Stomach (tissue), 9 donors: ENCODE results near the gene SUCLG2. TPM values are rescaled to one million over a fixed set of nuclear protein-coding genes. Genes with fewer than 3 reads are reported as not detected.
"Not testable (repeated sequence)": the region's sequence is repeated elsewhere in the genome, so short reads cannot be mapped to it uniquely, and the experiment has no call there.

Source experiments
- DNase-seq, 2 donors: peaks; one replicate each; pipeline versions ENCODE4 v3.0.0 to v3.0.0-alpha.2; 2013 to 2019
- H3K27ac ChIP-seq, 5 donors: fragments of 200-600 bp in 4 of 5; sonication (generic) in 4 of 5; one replicate each; pipeline ENCODE4 v1.5.1; 2013 to 2019; ENCODE audit warnings: mild to moderate bottlenecking in 1 of 5, moderate library complexity in 1 of 5
- H3K27me3 ChIP-seq, 3 donors: fragments of 200-600 bp; sonication (generic); one replicate each; pipeline ENCODE4 v1.5.1; 2017 to 2019; ENCODE audit warnings: mixed run types in 1 of 3
- H3K36me3 ChIP-seq, 4 donors: fragments of 200-600 bp; sonication (generic); 1 replicate in 3 of 4; 2 replicates in 1 of 4; pipeline ENCODE4 v1.5.1; 2016 to 2019
- H3K4me1 ChIP-seq, 4 donors: fragments of 200-600 bp; sonication (generic); one replicate each; pipeline ENCODE4 v1.5.1; 2016 to 2019
- H3K4me3 ChIP-seq, 4 donors: fragments of 200-600 bp; sonication (generic) in 3 of 4; one replicate each; pipeline ENCODE4 v1.5.1; 2016 to 2019; ENCODE audit warnings: mild to moderate bottlenecking in 1 of 4
- H3K9me3 ChIP-seq, 4 donors: fragments of 200-600 bp; sonication (generic); one replicate each; pipeline ENCODE4 v1.5.1; 2016 to 2019
- EP300 ChIP-seq: sonication (generic); formaldehyde crosslinking; IDR thresholded peaks from one replicate; pipeline ENCODE4 v1.6.1; 2017; ENCODE audit warnings: antibody characterized with exemption
- POLR2A ChIP-seq, 4 donors: fragments of 450-650 bp; IDR thresholded peaks; one replicate each; pipeline ENCODE4 v1.6.1; 2016; ENCODE audit warnings: antibody characterized with exemption in 4 of 4, control low read depth in 2 of 4, mild to moderate bottlenecking in 1 of 4, moderate library complexity in 1 of 4
- POLR2AphosphoS5 ChIP-seq, 3 donors: sonication (generic); formaldehyde crosslinking; IDR thresholded peaks; one replicate each; pipeline ENCODE4 v1.6.1; 2016; ENCODE audit warnings: antibody characterized with exemption in 3 of 3
- WGBS, 5 donors: extraction: QIAGEN DNeasy Blood & Tissue Kit in 3 of 5; methylation state at CpG; one replicate each; pipeline versions ENCODE4 v1.1.5 to v1.1.7; 2013 to 2018; 5-methylcytosine and 5-hydroxymethylcytosine counted together
- intact Hi-C: fragments of 100-400 bp; cut with DNase I; formaldehyde crosslinking; loops from one replicate; pipeline ENCODE4 v1.15.1; 2023; ENCODE audit warnings: low total_unique reads
- polyA plus RNA-seq, 3 donors: library from polyadenylated mRNA; stranded (reverse); fragments of 200-250 nt; gene quantifications; one replicate each; pipeline ENCODE4 v1.2.3, GENCODE V29; 2013
- total RNA-seq, 5 donors: library from RNA; depleted of rRNA; stranded (reverse); fragments of >200 nt; gene quantifications; one replicate each; pipeline versions ENCODE4 v1.1.0 to v1.2.3, GENCODE V29; 2014 to 2016
- TF ChIP-seq, protein P1 (sequence below), 7 experiments: fragments of 450-650 bp in 4 of 7; fragments of 200-600 bp in 3 of 7; sonication (generic) in 3 of 7; IDR thresholded peaks; one replicate each; pipeline ENCODE4 v1.5.1; 2016 to 2019; ENCODE audit warnings: antibody characterized with exemption in 7 of 7, control low read depth in 2 of 7, mild to moderate bottlenecking in 1 of 7
- donor health status: healthy with polysubstance abuse.
- donor health status: Bipolar disorder and iron deficiency.
- donor health status: healthy.

The SUCLG2 gene
- total and polyA plus RNA-seq, 8 donors: 30.9 to 174 (median 74.9) TPM

DNA sequence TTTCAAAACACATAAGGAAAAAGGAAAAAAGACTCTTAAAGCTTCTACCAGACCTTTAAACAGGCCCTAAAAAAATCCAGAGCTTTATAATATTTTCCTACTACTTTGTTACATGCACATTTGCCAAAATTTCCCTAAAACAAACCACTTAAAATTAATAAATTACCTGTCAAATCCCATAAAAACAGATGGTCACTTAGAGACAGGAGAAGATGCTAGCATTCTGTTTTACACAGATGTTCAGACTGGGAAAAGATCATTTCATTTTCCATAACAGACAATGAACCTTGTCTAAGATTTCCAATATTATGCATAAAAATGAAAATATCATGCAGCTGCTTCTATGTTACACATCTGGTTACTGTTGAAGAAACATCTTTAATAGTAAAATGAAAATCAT, 66.6 kb downstream of the SUCLG2 start:
- peaks cover 0 to 18% (median 5%) of the 10 kb centered on the region in 4 donors for H3K4me1 ChIP-seq
- intact Hi-C loops: no loop called here
- no peaks in the 10 kb centered on the region for H3K27me3 ChIP-seq
- H3K36me3 ChIP-seq: peaks cover 0 to 6% (median 6%) of the 10 kb centered on the region in 4 donors
- no peaks in the 10 kb centered on the region for H3K9me3 ChIP-seq
- no peak overlapping the region for H3K4me3 ChIP-seq
- TF ChIP-seq EP300 (no peak), POLR2A (IDR thresholded peaks at IDR 0.05) (no peak), POLR2AphosphoS5 (IDR thresholded peaks at IDR 0.05) (no peak)
- TF ChIP-seq, protein P1, sequence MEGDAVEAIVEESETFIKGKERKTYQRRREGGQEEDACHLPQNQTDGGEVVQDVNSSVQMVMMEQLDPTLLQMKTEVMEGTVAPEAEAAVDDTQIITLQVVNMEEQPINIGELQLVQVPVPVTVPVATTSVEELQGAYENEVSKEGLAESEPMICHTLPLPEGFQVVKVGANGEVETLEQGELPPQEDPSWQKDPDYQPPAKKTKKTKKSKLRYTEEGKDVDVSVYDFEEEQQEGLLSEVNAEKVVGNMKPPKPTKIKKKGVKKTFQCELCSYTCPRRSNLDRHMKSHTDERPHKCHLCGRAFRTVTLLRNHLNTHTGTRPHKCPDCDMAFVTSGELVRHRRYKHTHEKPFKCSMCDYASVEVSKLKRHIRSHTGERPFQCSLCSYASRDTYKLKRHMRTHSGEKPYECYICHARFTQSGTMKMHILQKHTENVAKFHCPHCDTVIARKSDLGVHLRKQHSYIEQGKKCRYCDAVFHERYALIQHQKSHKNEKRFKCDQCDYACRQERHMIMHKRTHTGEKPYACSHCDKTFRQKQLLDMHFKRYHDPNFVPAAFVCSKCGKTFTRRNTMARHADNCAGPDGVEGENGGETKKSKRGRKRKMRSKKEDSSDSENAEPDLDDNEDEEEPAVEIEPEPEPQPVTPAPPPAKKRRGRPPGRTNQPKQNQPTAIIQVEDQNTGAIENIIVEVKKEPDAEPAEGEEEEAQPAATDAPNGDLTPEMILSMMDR (IDR thresholded peaks at IDR 0.05): no peak
- peak in 1 of 2 donors; percentile 12 for DNase-seq
- H3K27ac ChIP-seq: no peak overlapping the region

DNA sequence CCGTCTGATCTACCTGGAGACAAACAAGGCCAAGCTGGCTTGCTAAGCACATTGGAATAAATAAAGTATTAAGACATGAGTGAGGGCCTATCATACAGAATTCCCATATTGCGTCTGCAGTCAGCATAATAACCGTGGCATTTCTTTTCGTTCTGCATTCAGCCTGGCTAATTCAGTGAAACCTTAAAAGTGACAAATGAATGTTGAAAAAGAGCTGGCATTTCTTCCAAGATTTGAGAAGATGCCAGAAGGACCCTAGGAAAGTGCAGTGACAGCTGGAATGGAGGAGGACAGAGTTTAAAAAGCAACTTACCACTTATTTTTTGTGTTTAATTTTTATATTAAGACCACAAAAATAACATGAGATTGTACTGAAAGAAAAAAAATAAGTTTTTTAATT, 67.1 kb downstream of the SUCLG2 start:
- no peaks in the 10 kb centered on the region for H3K27me3 ChIP-seq
- TF ChIP-seq, protein P1 (IDR thresholded peaks at IDR 0.05): no peak
- no peak for TF ChIP-seq EP300
- TF ChIP-seq POLR2AphosphoS5 (IDR thresholded peaks at IDR 0.05): no peak
- TF ChIP-seq POLR2A (IDR thresholded peaks at IDR 0.05): no peak
- H3K36me3 ChIP-seq: peaks cover 0 to 6% (median 6%) of the 10 kb centered on the region in 4 donors
- WGBS, 5 donors: 85 to 92% (median 90%) methylated on average over 4 of the region's 4 CpGs
- peaks cover 0 to 18% (median 5%) of the 10 kb centered on the region in 4 donors for H3K4me1 ChIP-seq
- H3K9me3 ChIP-seq: no peaks in the 10 kb centered on the region
- DNase-seq: no peak
- no peak overlapping the region for H3K4me3 ChIP-seq
- H3K27ac ChIP-seq: no peak overlapping the region
- intact Hi-C loops: no loop called here

DNA sequence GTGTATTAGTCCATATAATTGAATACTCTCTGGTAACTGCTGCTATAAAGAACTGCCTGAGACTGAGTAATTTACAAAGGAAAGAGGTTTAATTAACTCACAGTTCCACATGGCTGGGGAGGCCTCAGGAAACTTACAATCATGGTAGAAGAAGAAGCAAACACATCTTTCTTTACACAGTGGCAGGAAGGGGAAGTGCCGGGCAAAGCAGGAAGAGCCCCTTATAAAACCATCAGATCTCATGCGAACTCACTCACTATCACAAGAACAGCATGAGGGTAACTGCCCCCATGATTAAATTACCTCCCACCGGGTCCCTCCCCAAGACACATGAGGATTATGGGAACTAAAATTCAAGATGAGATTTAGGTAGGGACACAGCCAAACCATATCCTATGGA, 69.8 kb downstream of the SUCLG2 start:
- 81 to 96% (median 89%) methylated on average over 3 of the region's 3 CpGs for WGBS, 5 donors
- H3K36me3 ChIP-seq, intact Hi-C loops: not testable (repeated sequence)

DNA sequence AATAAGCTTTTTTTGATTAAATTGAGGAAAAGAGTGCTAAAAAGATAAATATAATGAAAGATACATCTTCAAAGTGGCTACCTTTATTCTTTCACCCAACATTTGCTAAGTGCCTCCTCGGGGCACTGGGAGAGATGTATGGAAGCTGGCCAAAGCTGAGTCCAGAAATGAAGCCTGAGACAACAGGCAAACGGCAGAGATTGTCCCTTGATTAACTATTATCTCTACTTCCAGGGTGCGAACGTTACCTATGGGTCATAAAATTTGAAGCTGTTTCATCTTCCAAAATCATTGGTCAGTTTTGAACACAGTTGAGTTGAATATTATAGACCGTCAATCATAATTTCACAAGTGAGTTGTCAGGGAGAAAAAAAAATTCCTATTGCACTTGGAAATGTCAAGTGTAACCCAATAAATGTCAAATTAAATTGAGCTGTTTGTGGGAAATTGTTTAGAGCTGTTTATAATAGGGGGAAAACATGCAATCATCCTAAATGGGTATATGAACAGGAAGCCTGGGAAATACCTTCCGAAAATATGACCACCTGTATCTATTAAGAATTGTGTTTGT, 73.9 kb downstream of the SUCLG2 start:
- no peaks in the 10 kb centered on the region for H3K9me3 ChIP-seq
- no peak overlapping the region for H3K4me3 ChIP-seq
- peaks cover 0 to 9% (median 0%) of the 10 kb centered on the region in 4 donors for H3K4me1 ChIP-seq
- intact Hi-C loops: no loop called here
- H3K36me3 ChIP-seq: peaks cover 0 to 7% (median 2%) of the 10 kb centered on the region in 4 donors
- no peaks in the 10 kb centered on the region for H3K27me3 ChIP-seq
- WGBS, 5 donors: 66 to 82% (median 76%) methylated on average over 6 of the region's 6 CpGs
- TF ChIP-seq POLR2AphosphoS5 (IDR thresholded peaks at IDR 0.05) (no peak), POLR2A (IDR thresholded peaks at IDR 0.05) (no peak), EP300 (no peak)
- TF ChIP-seq, protein P1 (IDR thresholded peaks at IDR 0.05): no peak
- H3K27ac ChIP-seq: no peak overlapping the region
- DNase-seq: no peak

More for the DNA sequence above, 69.8 kb downstream of the SUCLG2 start:
- H3K4me3 ChIP-seq, H3K9me3 ChIP-seq, H3K27ac ChIP-seq, H3K27me3 ChIP-seq, DNase-seq: not testable (repeated sequence)
- H3K4me1 ChIP-seq: peaks cover 0 to 18% (median 5%) of the 10 kb centered on the region in 4 donors

DNA sequence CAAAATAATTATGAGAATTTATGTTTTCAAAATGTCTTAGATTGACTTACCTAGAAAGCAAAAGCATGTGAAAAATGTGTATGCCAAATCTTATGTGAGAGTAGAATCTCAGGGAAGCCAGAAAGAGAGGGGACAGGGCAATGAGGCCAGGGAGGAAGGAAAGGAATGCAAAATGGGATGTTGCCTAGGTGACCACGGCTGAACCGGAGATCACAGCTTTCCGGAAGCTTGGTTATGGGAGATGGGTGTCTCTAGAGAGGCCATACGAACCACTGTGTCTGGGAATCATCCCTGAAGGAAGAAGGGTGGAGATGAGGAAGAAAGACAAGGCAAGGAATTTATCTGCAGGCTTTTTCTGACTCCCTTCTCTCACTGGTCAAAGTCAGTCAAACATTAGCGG, 76.0 kb downstream of the SUCLG2 start:
- 77 to 93% (median 86%) methylated on average over 5 of the region's 5 CpGs for WGBS, 5 donors
- H3K4me3 ChIP-seq: no peak overlapping the region
- DNase-seq: no peak
- H3K9me3 ChIP-seq: no peaks in the 10 kb centered on the region
- H3K27me3 ChIP-seq: no peaks in the 10 kb centered on the region
- H3K4me1 ChIP-seq: peaks cover 0 to 2% (median 0%) of the 10 kb centered on the region in 4 donors
- H3K27ac ChIP-seq: no peak overlapping the region
- TF ChIP-seq, protein P1 (IDR thresholded peaks at IDR 0.05): no peak
- TF ChIP-seq POLR2A (IDR thresholded peaks at IDR 0.05) (no peak), POLR2AphosphoS5 (IDR thresholded peaks at IDR 0.05) (no peak), EP300 (no peak)
- intact Hi-C loops: no loop called here
- peaks cover 0 to 7% (median 2%) of the 10 kb centered on the region in 4 donors for H3K36me3 ChIP-seq
